ENCODE measurements around the gene SMIM41. TPM values are rescaled to one million over a fixed set of nuclear protein-coding genes. Genes with fewer than 3 reads are reported as not detected.

Gene SMIM41
- polyA plus RNA-seq, 2 of the 4 experiments (the other 2 are of a cell fraction) = not detected

GRCh38 chr12:52089491-52089890 is 10.0 kb downstream of the SMIM41 start:
- Histone ChIP-seq H3K4me2 (no peak overlapping the region), H3K4me3 (no peak overlapping the region), H3K9me3 (no peaks in the 10 kb centered on the region; the same call in 2 of the 3 replicates), H3K4me1 (no peaks in the 10 kb centered on the region), H3K27ac (no peak overlapping the region)
- WGBS (ENCODE audit: missing lambda C conversion rate) = 65% methylated on average over 11 of the region's 11 CpGs
- ATAC-seq = no peak
- DNase-seq (ENCODE audit: low read depth in 1 of 2, low spot score in 1 of 2) = no peak
- FAIRE-seq = no peak
- ChIA-PET POLR2A (no interaction called here), CTCF (interaction anchor here (2.5 to 42.5 kb wide), 5 partner anchors 20 to 795 kb away, joined by 6 to 1730 read pairs (median 94); partner anchors contain the start of genes ATG101 and SMIM41)
- TF ChIP-seq JUN (IDR thresholded peaks at IDR 0.05) (no peak), RARB (CRISPR knock-in tag; IDR thresholded peaks at IDR 0.05) (no peak), NFE2L2 (conservative IDR thresholded peaks at IDR 0.05; ENCODE audit: low read length) (no peak), POLR2AphosphoS2 (conservative IDR thresholded peaks at IDR 0.05; ENCODE audit: low read length) (no peak), HOXB5 (CRISPR knock-in tag; IDR thresholded peaks at IDR 0.05) (no peak), GATA3 (IDR thresholded peaks at IDR 0.05; ENCODE audit: borderline replicate concordance) (no peak), FOXS1 (CRISPR knock-in tag; IDR thresholded peaks at IDR 0.05) (no peak), SMC3 (IDR thresholded peaks at IDR 0.05) (no peak), RCOR1 (IDR thresholded peaks at IDR 0.05; ENCODE audit: low read depth, low read length) (no peak), ZC3H11A (IDR thresholded peaks at IDR 0.05) (no peak), USF2 (IDR thresholded peaks at IDR 0.05) (no peak), CHD2 (IDR thresholded peaks at IDR 0.05; ENCODE audit: low read length, partially characterized antibody) (no peak), KDM5A (IDR thresholded peaks at IDR 0.05) (no peak), SREBF2 (IDR thresholded peaks at IDR 0.05) (no peak), MAZ (IDR thresholded peaks at IDR 0.05; ENCODE audit: borderline replicate concordance, low read depth, low read length) (no peak), MAFK (IDR thresholded peaks at IDR 0.05; ENCODE audit: partially characterized antibody) (no peak), HEYL (CRISPR knock-in tag; IDR thresholded peaks at IDR 0.05) (no peak), BHLHE40 (IDR thresholded peaks at IDR 0.05; ENCODE audit: low read depth, low read length) (no peak), E2F6 (IDR thresholded peaks at IDR 0.05; ENCODE audit: borderline replicate concordance, low read depth) (no peak)

GRCh38 chr12:52090291-52090690 is 10.8 kb downstream of the SMIM41 start:
- POLR2A ChIA-PET = no interaction called here
- WGBS (ENCODE audit: missing lambda C conversion rate) = 39% methylated on average over 9 of the region's 10 CpGs
- Histone ChIP-seq H3K4me3 (no peak overlapping the region), H3K27ac (no peak overlapping the region), H3K4me1 (no peaks in the 10 kb centered on the region), H3K4me2 (no peak overlapping the region), H3K9me3 (no peaks in the 10 kb centered on the region; the same call in 2 of the 3 replicates)
- ATAC-seq = no peak
- TF ChIP-seq TFCP2L1 (CRISPR knock-in tag; IDR thresholded peaks at IDR 0.05) (no peak), PBX3 (IDR thresholded peaks at IDR 0.05) (no peak), SMC3 (IDR thresholded peaks at IDR 0.05) (no peak), MYC (IDR thresholded peaks at IDR 0.05; ENCODE audit: borderline replicate concordance, low read length) (no peak), CEBPB (IDR thresholded peaks at IDR 0.05) (no peak), FOXS1 (CRISPR knock-in tag; IDR thresholded peaks at IDR 0.05) (no peak), KDM1A (IDR thresholded peaks at IDR 0.05; ENCODE audit: low read depth) (no peak), EHF (CRISPR knock-in tag; IDR thresholded peaks at IDR 0.05) (no peak), NPAS2 (CRISPR knock-in tag; IDR thresholded peaks at IDR 0.05; ENCODE audit: borderline replicate concordance) (no peak), USF2 (IDR thresholded peaks at IDR 0.05) (no peak), JUNB (IDR thresholded peaks at IDR 0.05) (no peak)
- FAIRE-seq = no peak
- no peak for DNase-seq (ENCODE audit: low read depth in 1 of 2, low spot score in 1 of 2)
- CTCF ChIA-PET = interaction anchor here (0.8 to 42.5 kb wide), 4 partner anchors 28 to 97 kb away, joined by 3 to 1730 read pairs (median 4); no protein-coding TSS in a partner anchor
